ENCODE results near the gene C11orf91.
"Not testable (repeated sequence)": the region's sequence is repeated elsewhere in the genome, so short reads cannot be mapped to it uniquely, and the experiment has no call there.

Gene C11orf91

GRCh38 chr11:33695051-33695566, 5.5 kb downstream of the C11orf91 start:
- DNase-seq, result no peak

GRCh38 chr11:33694346-33695050, 6.1 kb downstream of the C11orf91 start:
- no peak for DNase-seq

GRCh38 chr11:33692541-33692940, 8.1 kb downstream of the C11orf91 start:
- peak in 1 of 2 experiments; percentile 43 for DNase-seq

- DNase-seq, result peak; percentile 87 to 92
Measured at GRCh38 chr11:33692013-33692504, 8.6 kb downstream of the C11orf91 start.

GRCh38 chr11:33691066-33691864, 9.4 kb downstream of the C11orf91 start:
- DNase-seq, result peak in 1 of 2 experiments; percentile 43

- DNase-seq, result no peak
Measured at GRCh38 chr11:33690290-33691065, 10.1 kb downstream of the C11orf91 start.

- no peak for DNase-seq
Measured at GRCh38 chr11:33689501-33689900, 11.1 kb downstream of the C11orf91 start.

- no peak for DNase-seq
Measured at GRCh38 chr11:33689085-33689484, 11.5 kb downstream of the C11orf91 start.

- DNase-seq, result peak; percentile 77 to 78
Measured at GRCh38 chr11:33687733-33688479, 12.7 kb downstream of the C11orf91 start.

GRCh38 chr11:33685082-33685481, 15.5 kb downstream of the C11orf91 start:
- no peak for DNase-seq

- no peak for DNase-seq
Measured at GRCh38 chr11:33684003-33684706, 16.5 kb downstream of the C11orf91 start.

GRCh38 chr11:33682446-33682845, 18.2 kb downstream of the C11orf91 start:
- peak in 1 of 2 experiments; percentile 28 for DNase-seq

GRCh38 chr11:33682019-33682418, 18.6 kb downstream of the C11orf91 start:
- no peak for DNase-seq

GRCh38 chr11:33678616-33679015, 22.0 kb downstream of the C11orf91 start:
- not testable (repeated sequence) for DNase-seq

- DNase-seq, result no peak
Measured at GRCh38 chr11:33674035-33674814, 26.4 kb downstream of the C11orf91 start.

- no peak for DNase-seq
Measured at GRCh38 chr11:33672273-33672672, 28.4 kb downstream of the C11orf91 start.

- DNase-seq, result no peak
Measured at GRCh38 chr11:33670250-33671011, 30.2 kb downstream of the C11orf91 start.

- no peak for DNase-seq
Measured at GRCh38 chr11:33669598-33670249, 30.9 kb downstream of the C11orf91 start.

GRCh38 chr11:33668951-33669596, 31.6 kb downstream of the C11orf91 start:
- DNase-seq, result no peak

Measured in NCI-H2081 (cell line).